Endothelial cell (in vitro differentiated cells): Measurements from ENCODE around the gene OXGR1. TPM values are rescaled to one million over a fixed set of nuclear protein-coding genes. Genes with fewer than 3 reads are reported as not detected.
"Not testable (repeated sequence)": the region's sequence is repeated elsewhere in the genome, so short reads cannot be mapped to it uniquely, and the experiment has no call there.

Experiments
- DNase-seq: peaks from one replicate; pipeline ENCODE4 v3.0.0; 2021; ENCODE audit warnings: low spot score
- H3K27ac Mint-ChIP-seq: one replicate; pipeline ENCODE4 v1.8.0; 2021; ENCODE audit warnings: mixed read lengths, inconsistent platforms; ENCODE audit not compliant: unreplicated experiment
- H3K27me3 Mint-ChIP-seq: one replicate; pipeline ENCODE4 v1.8.0; 2021; ENCODE audit warnings: mild to moderate bottlenecking, moderate library complexity, mixed read lengths, inconsistent platforms; ENCODE audit not compliant: unreplicated experiment
- H3K36me3 Mint-ChIP-seq: one replicate; pipeline ENCODE4 v1.8.0; 2021; ENCODE audit warnings: mild to moderate bottlenecking, low read depth, mixed read lengths, inconsistent platforms; ENCODE audit not compliant: unreplicated experiment
- H3K4me1 Mint-ChIP-seq: one replicate; pipeline ENCODE4 v1.8.0; 2021; ENCODE audit warnings: mild to moderate bottlenecking, mixed read lengths, inconsistent platforms; ENCODE audit not compliant: unreplicated experiment
- H3K4me3 Mint-ChIP-seq: one replicate; pipeline ENCODE4 v1.8.0; 2021; ENCODE audit warnings: mild to moderate bottlenecking, mixed read lengths, inconsistent platforms; ENCODE audit not compliant: unreplicated experiment
- H3K9me3 Mint-ChIP-seq: one replicate; pipeline ENCODE4 v1.8.0; 2021; ENCODE audit warnings: mixed read lengths, inconsistent platforms; ENCODE audit not compliant: unreplicated experiment
- total RNA-seq: library from RNA; stranded (reverse); fragmentation: NEBNext Ultra II Directional; extraction: Animal tissue kit (Norgen Biotek cat#: 25700); gene quantifications from one replicate; pipeline ENCODE4 v1.2.1, GENCODE V29; 2021; ENCODE audit not compliant: unreplicated experiment
- TF ChIP-seq, protein P1 (sequence below): fragments of 200-600 bp; sonication (generic); IDR thresholded peaks from one replicate; pipeline ENCODE4 v1.5.0; 2021; ENCODE audit warnings: antibody characterized with exemption; ENCODE audit not compliant: unreplicated experiment

The OXGR1 gene
- total RNA-seq, 1 donor from 2014 or later, result 0.15 TPM

DNA sequence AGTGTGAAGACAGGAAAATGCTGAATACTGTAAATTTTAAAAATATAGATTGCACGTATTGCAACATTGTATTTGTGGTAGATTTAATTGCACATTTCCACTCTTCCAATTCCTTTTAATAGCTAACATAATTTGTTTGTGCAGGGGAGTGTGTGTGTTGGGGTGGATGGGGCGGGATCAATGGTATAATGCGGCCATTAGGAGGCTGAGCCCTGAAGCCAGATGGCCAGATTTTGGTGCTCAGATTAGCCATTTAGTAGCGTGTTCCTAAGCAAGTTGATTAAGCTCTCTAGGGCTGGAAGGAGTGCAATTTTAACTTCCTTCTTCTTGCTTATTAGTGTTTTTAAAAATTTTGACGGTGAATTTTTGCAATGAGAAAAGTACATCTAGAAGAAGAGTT lies 5.8 kb downstream of the OXGR1 start:
- TF ChIP-seq, protein P1, sequence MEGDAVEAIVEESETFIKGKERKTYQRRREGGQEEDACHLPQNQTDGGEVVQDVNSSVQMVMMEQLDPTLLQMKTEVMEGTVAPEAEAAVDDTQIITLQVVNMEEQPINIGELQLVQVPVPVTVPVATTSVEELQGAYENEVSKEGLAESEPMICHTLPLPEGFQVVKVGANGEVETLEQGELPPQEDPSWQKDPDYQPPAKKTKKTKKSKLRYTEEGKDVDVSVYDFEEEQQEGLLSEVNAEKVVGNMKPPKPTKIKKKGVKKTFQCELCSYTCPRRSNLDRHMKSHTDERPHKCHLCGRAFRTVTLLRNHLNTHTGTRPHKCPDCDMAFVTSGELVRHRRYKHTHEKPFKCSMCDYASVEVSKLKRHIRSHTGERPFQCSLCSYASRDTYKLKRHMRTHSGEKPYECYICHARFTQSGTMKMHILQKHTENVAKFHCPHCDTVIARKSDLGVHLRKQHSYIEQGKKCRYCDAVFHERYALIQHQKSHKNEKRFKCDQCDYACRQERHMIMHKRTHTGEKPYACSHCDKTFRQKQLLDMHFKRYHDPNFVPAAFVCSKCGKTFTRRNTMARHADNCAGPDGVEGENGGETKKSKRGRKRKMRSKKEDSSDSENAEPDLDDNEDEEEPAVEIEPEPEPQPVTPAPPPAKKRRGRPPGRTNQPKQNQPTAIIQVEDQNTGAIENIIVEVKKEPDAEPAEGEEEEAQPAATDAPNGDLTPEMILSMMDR, result no peak
- no peaks in the 10 kb centered on the region for H3K9me3 Mint-ChIP-seq
- no peak for DNase-seq
- no peak overlapping the region for H3K4me3 Mint-ChIP-seq
- H3K27me3 Mint-ChIP-seq, result peaks cover 4% of the 10 kb centered on the region
- H3K27ac Mint-ChIP-seq, result no peak overlapping the region
- H3K4me1 Mint-ChIP-seq, result peaks cover 11% of the 10 kb centered on the region
- H3K36me3 Mint-ChIP-seq, result no peaks in the 10 kb centered on the region

DNA sequence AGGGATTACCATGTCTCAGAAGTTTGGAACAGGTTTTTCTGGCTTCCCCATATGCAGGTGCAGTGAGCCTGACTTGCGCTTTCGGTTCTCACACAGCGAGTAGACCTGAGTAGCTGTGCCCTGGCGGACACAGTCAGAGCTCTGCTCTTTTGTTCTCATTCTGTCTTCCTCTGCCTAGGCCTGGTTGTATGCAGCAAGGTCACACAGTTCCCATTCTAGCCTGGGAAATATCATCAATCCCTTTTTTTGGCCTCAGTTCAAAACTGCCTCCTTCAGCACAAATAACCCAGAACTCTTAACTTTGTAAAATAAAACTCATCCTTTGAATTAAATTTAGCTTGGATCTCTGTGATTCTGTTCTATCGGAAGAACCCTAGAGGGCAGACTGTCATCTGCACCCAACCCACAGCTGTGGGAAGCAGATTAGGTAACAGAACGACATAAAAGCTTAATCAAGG lies 10.2 kb downstream of the OXGR1 start:
- peak overlapping the region; percentile 95 for H3K27ac Mint-ChIP-seq
- H3K36me3 Mint-ChIP-seq, result peaks cover 6% of the 10 kb centered on the region
- H3K9me3 Mint-ChIP-seq, result no peaks in the 10 kb centered on the region
- H3K4me1 Mint-ChIP-seq, result peaks cover 25% of the 10 kb centered on the region
- H3K27me3 Mint-ChIP-seq, result peaks cover 1% of the 10 kb centered on the region
- peak; percentile 28 for DNase-seq
- TF ChIP-seq, protein P1, result no peak
- H3K4me3 Mint-ChIP-seq, result no peak overlapping the region

DNA sequence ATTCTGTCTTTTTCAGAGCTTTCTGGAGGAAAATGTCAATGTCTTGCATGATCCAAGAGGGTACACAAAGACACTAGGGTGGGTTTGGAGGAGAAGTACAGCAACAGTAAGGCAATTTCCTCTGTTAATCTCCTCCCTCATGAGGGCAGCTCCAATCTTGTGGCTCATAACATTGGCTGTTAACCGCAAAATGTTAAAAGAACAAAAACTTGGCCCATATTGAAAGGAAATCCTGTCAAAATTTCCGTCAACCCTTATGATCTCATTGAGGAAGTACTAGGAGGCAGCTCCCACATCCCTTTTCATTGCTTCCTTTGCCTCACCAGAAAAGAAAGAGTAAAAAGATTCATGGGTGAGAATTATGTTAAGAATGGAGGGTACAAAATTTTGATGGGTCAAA lies 11.6 kb downstream of the OXGR1 start:
- peaks cover 1% of the 10 kb centered on the region for H3K27me3 Mint-ChIP-seq
- H3K27ac Mint-ChIP-seq, result peak overlapping the region; percentile 95
- H3K36me3 Mint-ChIP-seq, result peaks cover 6% of the 10 kb centered on the region
- TF ChIP-seq, protein P1, result no peak
- H3K4me1 Mint-ChIP-seq, result peaks cover 25% of the 10 kb centered on the region
- H3K9me3 Mint-ChIP-seq, result no peaks in the 10 kb centered on the region
- DNase-seq, result no peak
- no peak overlapping the region for H3K4me3 Mint-ChIP-seq

DNA sequence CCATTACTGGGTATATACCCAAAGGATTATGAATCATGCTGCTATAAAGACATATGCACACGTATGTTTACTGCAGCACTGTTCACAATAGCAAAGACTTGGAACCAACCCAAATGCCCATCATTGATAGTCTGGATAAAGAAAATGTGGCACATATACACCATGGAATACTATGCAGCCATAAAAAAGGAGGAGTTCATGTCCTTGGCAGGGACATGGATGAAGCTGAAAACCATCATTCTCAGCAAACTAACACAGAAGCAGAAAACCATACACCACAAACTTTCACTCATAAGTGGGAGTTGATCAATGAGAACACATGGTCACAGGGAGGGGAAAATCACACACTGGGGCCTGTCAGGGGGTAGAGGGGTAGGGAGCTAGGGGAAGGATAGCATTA lies 14.4 kb downstream of the OXGR1 start:
- H3K4me1 Mint-ChIP-seq, result peaks cover 25% of the 10 kb centered on the region
- not testable (repeated sequence) for H3K9me3 Mint-ChIP-seq, H3K4me3 Mint-ChIP-seq, H3K36me3 Mint-ChIP-seq, H3K27ac Mint-ChIP-seq, DNase-seq, H3K27me3 Mint-ChIP-seq

DNA sequence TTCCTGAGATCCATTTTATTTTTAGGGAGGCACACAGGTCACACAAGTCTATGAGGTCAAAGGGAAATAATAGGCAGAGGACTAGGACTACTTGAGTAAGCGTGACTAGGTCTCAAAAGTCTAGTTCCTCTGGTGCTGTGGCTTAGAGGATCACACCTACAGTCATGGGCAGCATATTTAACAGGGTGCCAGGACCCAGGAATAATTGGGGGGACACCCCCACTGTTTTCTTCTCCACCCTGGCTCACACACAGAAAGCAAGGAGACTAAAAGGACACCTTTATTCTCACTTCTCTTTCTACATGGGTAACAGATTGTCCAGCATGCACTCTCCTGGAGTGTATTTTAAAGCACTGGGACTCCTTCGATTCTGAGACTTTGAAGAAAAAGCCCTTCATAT lies 26.2 kb downstream of the OXGR1 start:
- H3K27ac Mint-ChIP-seq, result no peak overlapping the region
- no peak overlapping the region for H3K4me3 Mint-ChIP-seq
- no peaks in the 10 kb centered on the region for H3K27me3 Mint-ChIP-seq
- H3K4me1 Mint-ChIP-seq, result no peaks in the 10 kb centered on the region
- no peak for DNase-seq
- TF ChIP-seq, protein P1, result no peak
- H3K9me3 Mint-ChIP-seq, result peaks cover 22% of the 10 kb centered on the region
- peaks cover 28% of the 10 kb centered on the region for H3K36me3 Mint-ChIP-seq
